OCI-LY3 (cell line): ENCODE results near the gene ZBTB18.
A peak's percentile ranks its signal among the peaks of the same experiment; 100 is the strongest.

ENCODE experiments used
- CTCF ChIP-seq: fragments of 200-600, 300-600 bp; sonication (generic); IDR thresholded peaks from 2 replicates; pipeline ENCODE4 v1.5.1; 2014; ENCODE audit warnings: antibody characterized with exemption, low read length, low read depth
- EZH2phosphoT487 ChIP-seq: fragments of 200-600 bp; shearing (Covaris generic); IDR thresholded peaks from 2 replicates; pipeline ENCODE4 v1.6.1; 2018; ENCODE audit warnings: antibody characterized with exemption, mixed run types, low read depth

- TF ChIP-seq CTCF (0 out of 2 replicates have a peak, but pooled peaks have one; percentile 33), EZH2phosphoT487 (no peak)
Measured at GRCh38 chr1:244029124-244029523, 22.0 kb upstream of the ZBTB18 start.
